ENCODE results near the gene C11orf58.

C11orf58 gene

GRCh38 chr11:16738193-16738946 is at the start of gene C11orf58:
TSS of gene C11orf58 (plus strand) at chr11:16738647. CDS start at chr11:16738779, 132 bp downstream.
- peak; percentile 79 for DNase-seq

- DNase-seq = no peak
These were observed 48.4 kb upstream of the C11orf58 start for GRCh38 chr11:16690086-16690485.

GRCh38 chr11:16703795-16704194 is 34.7 kb upstream of the C11orf58 start:
- DNase-seq = no peak

- DNase-seq = no peak
These were observed 24.9 kb upstream of the C11orf58 start for GRCh38 chr11:16713594-16713993.

- no peak for DNase-seq
These were observed 15.7 kb upstream of the C11orf58 start for GRCh38 chr11:16722581-16723344.

GRCh38 chr11:16727806-16728205 is 10.6 kb upstream of the C11orf58 start:
- DNase-seq = no peak

GRCh38 chr11:16737818-16738192 is 642 bp upstream of the C11orf58 start:
- no peak for DNase-seq

- DNase-seq = no peak
These were observed 734 bp downstream of the C11orf58 start for GRCh38 chr11:16738947-16739815.

GRCh38 chr11:16741473-16741872 is 3.0 kb downstream of the C11orf58 start:
- no peak for DNase-seq

GRCh38 chr11:16743478-16743877 is 5.0 kb downstream of the C11orf58 start:
- DNase-seq = no peak

- no peak for DNase-seq
These were observed 5.8 kb downstream of the C11orf58 start for GRCh38 chr11:16744128-16744725.

GRCh38 chr11:16745950-16746605 is 7.6 kb downstream of the C11orf58 start:
- DNase-seq = no peak

GRCh38 chr11:16749092-16749491 is 10.6 kb downstream of the C11orf58 start:
- no peak for DNase-seq

GRCh38 chr11:16749666-16750065 is 11.2 kb downstream of the C11orf58 start:
- DNase-seq = no peak

GRCh38 chr11:16750417-16750816 is 12.0 kb downstream of the C11orf58 start:
- no peak for DNase-seq

GRCh38 chr11:16758382-16759024 is 20.1 kb downstream of the C11orf58 start:
- DNase-seq = no peak

GRCh38 chr11:16759857-16760508 is 21.5 kb downstream of the C11orf58 start:
- no peak for DNase-seq

GRCh38 chr11:16763746-16764145 is 25.3 kb downstream of the C11orf58 start:
- no peak for DNase-seq

- DNase-seq = no peak
These were observed 26.4 kb downstream of the C11orf58 start for GRCh38 chr11:16764888-16765287.

GRCh38 chr11:16767137-16767536 is 28.7 kb downstream of the C11orf58 start:
- DNase-seq = no peak

- DNase-seq = no peak
These were observed 29.5 kb downstream of the C11orf58 start for GRCh38 chr11:16767957-16768356.
